Prostate gland (tissue), 2 donors: ENCODE results near the gene EIF5. TPM values are rescaled to one million over a fixed set of nuclear protein-coding genes. Genes with fewer than 3 reads are reported as not detected.

Experiments
- DNase-seq: peaks from one replicate; pipeline ENCODE4 v3.0.0-alpha.2; 2019; ENCODE audit warnings: low spot score
- H3K27ac ChIP-seq, 2 donors: fragments of 200-600 bp; sonication (generic); 2 replicates each; pipeline ENCODE4 v1.5.1; 2017 to 2019
- H3K27me3 ChIP-seq: fragments of 200-600 bp; sonication (generic); replicated peaks from 2 replicates; pipeline ENCODE4 v1.5.1; 2019; ENCODE audit not compliant: insufficient read depth
- H3K36me3 ChIP-seq, 2 donors: fragments of 200-600 bp; sonication (generic); 1 replicate in 1 of 2; 2 replicates in 1 of 2; pipeline versions ENCODE4 v1.5.1 to v1.8.1; 2017 to 2019
- H3K4me1 ChIP-seq: fragments of 200-600 bp; sonication (generic); replicated peaks from 2 replicates; pipeline ENCODE4 v1.5.1; 2019
- H3K4me3 ChIP-seq, 2 donors: fragments of 200-600 bp; sonication (generic); 2 replicates each; pipeline ENCODE4 v1.5.1; 2017 to 2019
- H3K9me3 ChIP-seq: fragments of 200-600 bp; sonication (generic); 2 replicates; pipeline ENCODE4 v1.5.1; 2017
- CTCF ChIP-seq, 4 experiments: fragments of 200-600 bp in 2 of 4; fragments of 450-650 bp in 2 of 4; sonication (generic) in 2 of 4; IDR thresholded peaks; 1 replicate in 3 of 4; 2 replicates in 1 of 4; pipeline ENCODE4 v1.5.1; 2016 to 2019; ENCODE audit warnings: antibody characterized with exemption in 4 of 4, mild to moderate bottlenecking in 2 of 4, moderate library complexity in 2 of 4
- POLR2A ChIP-seq: fragments of 450-650 bp; IDR thresholded peaks from one replicate; pipeline ENCODE4 v1.6.1; 2016; ENCODE audit warnings: antibody characterized with exemption, mild to moderate bottlenecking
- POLR2AphosphoS5 ChIP-seq: sonication (generic); formaldehyde crosslinking; IDR thresholded peaks from one replicate; pipeline ENCODE4 v1.6.1; 2017; ENCODE audit warnings: antibody characterized with exemption
- WGBS: methylation state at CpG from one replicate; pipeline ENCODE4 v1.1.5; 2018; 5-methylcytosine and 5-hydroxymethylcytosine counted together
- intact Hi-C: fragments of 100-400 bp; cut with DNase I; formaldehyde crosslinking; loops from one replicate; pipeline ENCODE4 v1.14.2; 2022
- total RNA-seq, 2 donors: library from RNA; depleted of rRNA; stranded (reverse); fragments of >200 nt; gene quantifications; one replicate each; pipeline ENCODE4 v1.1.0, GENCODE V29; 2016

Gene EIF5
- total RNA-seq, 2 donors from 2014 or later: 205 to 268 TPM

GRCh38 chr14:103343164-103343879, 9.3 kb downstream of the EIF5 start:
- 73% methylated on average over 4 of the region's 4 CpGs for WGBS
- intact Hi-C loops: no loop called here
- Histone ChIP-seq H3K9me3 (no peaks in the 10 kb centered on the region), H3K27me3 (no peaks in the 10 kb centered on the region), H3K4me3 (no peak overlapping the region), H3K36me3 (peaks cover 16 to 20% of the 10 kb centered on the region in 2 donors), H3K4me1 (no peaks in the 10 kb centered on the region), H3K27ac (no peak overlapping the region)
- TF ChIP-seq CTCF (IDR thresholded peaks at IDR 0.05): no peak
- TF ChIP-seq POLR2A: no peak
- no peak for TF ChIP-seq POLR2AphosphoS5
- no peak for DNase-seq

DNA sequence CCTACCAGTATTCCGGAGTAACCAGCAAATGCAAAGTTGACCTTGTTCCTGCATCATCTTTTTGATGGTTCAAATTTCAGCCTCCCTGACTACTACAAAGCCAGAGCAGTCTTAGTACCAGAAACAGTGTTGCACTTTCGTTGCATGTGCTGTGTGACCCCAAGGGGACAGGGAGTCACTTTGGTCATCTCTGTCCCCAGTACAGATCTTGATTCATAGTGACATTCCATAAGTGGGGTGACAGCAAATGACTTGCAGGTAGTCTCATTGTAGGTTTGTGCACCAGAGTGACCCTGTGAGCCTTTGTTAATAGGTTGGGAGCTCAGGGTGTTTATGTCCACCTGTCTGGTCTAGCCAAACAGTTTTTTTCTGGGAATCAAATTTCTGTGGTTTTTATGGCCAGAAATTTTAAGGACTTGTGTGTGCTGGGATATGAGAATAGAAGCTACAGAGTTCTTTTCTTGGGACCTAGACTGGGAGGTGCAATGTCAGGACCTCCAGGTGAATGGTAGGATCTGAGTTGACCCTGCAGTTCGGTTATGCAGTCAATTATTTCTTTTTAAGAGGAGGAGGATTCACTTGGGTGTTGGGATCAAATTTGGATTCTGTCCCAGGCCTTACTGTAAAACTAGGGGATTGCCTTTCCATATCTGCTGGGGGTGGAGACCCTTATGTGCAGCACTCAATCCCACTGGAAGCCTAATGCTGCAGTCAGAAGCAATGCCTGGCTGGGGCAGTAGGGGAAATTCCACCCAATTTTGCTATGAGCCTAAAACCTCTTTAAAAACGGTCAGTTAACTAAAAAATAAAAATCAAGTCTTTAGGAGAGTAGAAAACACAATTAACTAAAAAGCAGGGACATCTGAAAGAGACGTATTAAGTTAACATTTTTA, 10.1 kb downstream of the EIF5 start:
- WGBS: 87% methylated on average over 5 of the region's 5 CpGs
- H3K9me3 ChIP-seq: no peaks in the 10 kb centered on the region
- H3K27me3 ChIP-seq: no peaks in the 10 kb centered on the region
- DNase-seq: no peak
- intact Hi-C loops: no loop called here
- H3K36me3 ChIP-seq: peaks cover 8 to 13% of the 10 kb centered on the region in 2 donors
- no peak overlapping the region for H3K27ac ChIP-seq
- no peak overlapping the region for H3K4me3 ChIP-seq
- H3K4me1 ChIP-seq: no peaks in the 10 kb centered on the region
- no peak for TF ChIP-seq CTCF (IDR thresholded peaks at IDR 0.05)
- no peak for TF ChIP-seq POLR2AphosphoS5

DNA sequence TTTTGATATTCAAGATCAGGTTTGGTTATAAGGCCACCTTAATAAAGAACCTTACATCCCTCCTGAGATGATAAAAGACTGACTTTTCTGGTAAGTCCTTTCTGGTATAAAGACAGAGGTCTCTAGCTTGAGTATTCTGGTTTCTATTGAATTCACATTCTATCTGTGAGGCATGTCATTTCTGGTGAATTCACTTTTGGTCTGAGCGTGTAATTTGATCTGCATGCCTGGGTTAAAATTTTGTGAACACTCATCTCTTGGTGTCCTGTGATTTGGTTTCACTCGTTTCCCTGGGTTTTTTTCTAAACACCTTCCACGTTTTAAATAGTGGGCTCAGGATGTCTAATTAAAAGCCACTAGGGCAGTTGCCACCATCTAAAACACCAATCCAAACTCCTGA, 12.2 kb downstream of the EIF5 start:
- no peaks in the 10 kb centered on the region for H3K9me3 ChIP-seq
- no peak for TF ChIP-seq POLR2A
- no peak for TF ChIP-seq POLR2AphosphoS5
- no peak for TF ChIP-seq CTCF (IDR thresholded peaks at IDR 0.05)
- H3K27ac ChIP-seq: no peak overlapping the region
- no peak overlapping the region for H3K4me3 ChIP-seq
- H3K36me3 ChIP-seq: no peaks in the 10 kb centered on the region
- no peaks in the 10 kb centered on the region for H3K4me1 ChIP-seq
- no peak for DNase-seq
- H3K27me3 ChIP-seq: no peaks in the 10 kb centered on the region
- 43% methylated on average over 3 of the region's 3 CpGs for WGBS
- intact Hi-C loops: no loop called here

DNA sequence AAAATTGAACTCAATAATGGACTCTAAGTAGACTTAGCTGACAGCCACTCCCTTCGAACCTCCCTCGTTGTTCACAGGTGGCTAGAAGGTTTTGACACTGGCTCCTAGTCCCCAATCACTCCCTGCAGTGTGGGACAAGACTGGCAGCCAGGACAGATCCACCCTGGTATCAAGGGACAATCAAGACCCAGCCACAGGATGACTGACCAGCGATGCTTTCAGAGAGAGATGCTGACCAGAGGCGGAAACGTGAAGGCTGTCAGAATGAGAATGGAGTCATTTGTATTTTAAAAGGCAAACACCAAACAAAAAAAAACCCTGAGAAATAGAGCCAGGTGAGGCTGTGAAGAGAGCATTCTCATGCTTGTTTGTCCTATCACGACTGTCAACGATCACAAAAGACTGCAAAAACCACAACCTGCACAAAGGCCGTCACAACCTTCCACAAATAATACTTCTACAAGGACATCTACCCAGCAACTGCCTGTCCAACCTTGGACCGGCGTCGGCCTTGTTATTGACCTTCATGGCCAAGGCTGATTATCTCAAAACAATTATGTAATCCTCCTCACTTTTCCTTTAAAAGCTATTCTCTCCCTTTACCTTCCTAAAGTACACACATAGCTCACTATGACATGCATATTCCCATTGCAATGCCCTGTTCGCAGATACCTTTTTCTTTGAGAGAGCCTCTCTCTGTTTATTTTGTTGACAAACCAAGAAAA, 13.2 kb downstream of the EIF5 start:
- WGBS: 57% methylated on average over 12 of the region's 12 CpGs

More for the DNA sequence above, 13.2 kb downstream of the EIF5 start:
- DNase-seq: no peak
- Histone ChIP-seq H3K27ac (no peak overlapping the region), H3K36me3 (no peaks in the 10 kb centered on the region), H3K4me1 (no peaks in the 10 kb centered on the region), H3K4me3 (no peak overlapping the region), H3K27me3 (no peaks in the 10 kb centered on the region), H3K9me3 (no peaks in the 10 kb centered on the region)
- intact Hi-C loops: no loop called here
- TF ChIP-seq CTCF (IDR thresholded peaks at IDR 0.05) (no peak), POLR2A (no peak), POLR2AphosphoS5 (no peak)
